Neural progenitor cell (in vitro differentiated cells): ENCODE measurements around the gene LPP. TPM values are rescaled to one million over a fixed set of nuclear protein-coding genes. Genes with fewer than 3 reads are reported as not detected.

Experiments
- DNase-seq: peaks from one replicate; pipeline ENCODE4 v3.0.0-alpha.2; 2016; ENCODE audit warnings: low spot score
- H2AFZ ChIP-seq: fragments of 200-600 bp; sonication (generic); replicated peaks from 2 replicates; pipeline ENCODE4 v1.6.1; 2016; ENCODE audit warnings: antibody characterized with exemption
- H3F3A ChIP-seq: fragments of 200-600 bp; sonication (generic); 2 replicates; pipeline ENCODE4 v1.6.1; 2016; ENCODE audit warnings: antibody characterized with exemption, low read depth
- H3K27ac ChIP-seq: fragments of 200-600 bp; sonication (generic); 2 replicates; pipeline ENCODE4 v1.5.1; 2016; ENCODE audit warnings: mild to moderate bottlenecking
- H3K27me3 ChIP-seq: fragments of 200-600 bp; sonication (generic); 2 replicates; pipeline ENCODE4 v1.6.1; 2016; ENCODE audit warnings: mild to moderate bottlenecking, moderate library complexity
- H3K36me3 ChIP-seq: fragments of 200-600 bp; sonication (generic); 2 replicates; pipeline ENCODE4 v1.5.1; 2016
- H3K4me1 ChIP-seq: fragments of 200-600 bp; sonication (generic); 2 replicates; pipeline ENCODE4 v1.6.1; 2016; ENCODE audit warnings: mixed run types
- H3K4me2 ChIP-seq: fragments of 200-600 bp; sonication (generic); 2 replicates; pipeline ENCODE4 v1.6.1; 2016
- H3K4me3 ChIP-seq: fragments of 200-600 bp; sonication (generic); 2 replicates; pipeline ENCODE4 v1.5.1; 2016
- H3K79me2 ChIP-seq: fragments of 200-600 bp; sonication (generic); 2 replicates; pipeline ENCODE4 v1.6.1; 2016; ENCODE audit warnings: low read depth
- H3K9ac ChIP-seq: fragments of 200-600 bp; sonication (generic); 2 replicates; pipeline ENCODE4 v1.6.1; 2016
- H3K9me3 ChIP-seq: fragments of 200-600 bp; sonication (generic); 2 replicates; pipeline ENCODE4 v1.5.1; 2016; ENCODE audit warnings: low read depth
- H4K20me1 ChIP-seq: fragments of 200-600 bp; sonication (generic); 2 replicates; pipeline ENCODE4 v1.6.1; 2016; ENCODE audit warnings: low read depth
- H3K27ac Mint-ChIP-seq: 3 replicates; pipeline ENCODE4 v1.8.0; 2021; ENCODE audit warnings: mixed read lengths
- H3K27me3 Mint-ChIP-seq: 2 replicates; pipeline ENCODE4 v1.8.0; 2022; ENCODE audit warnings: low read depth, mild to moderate bottlenecking, inconsistent platforms, moderate library complexity, mixed read lengths; ENCODE audit not compliant: insufficient read depth
- H3K36me3 Mint-ChIP-seq: 3 replicates; pipeline ENCODE4 v1.8.0; 2021; ENCODE audit warnings: mixed read lengths
- H3K4me1 Mint-ChIP-seq: 3 replicates; pipeline ENCODE4 v1.8.0; 2021; ENCODE audit warnings: mixed read lengths
- H3K4me3 Mint-ChIP-seq: 3 replicates; pipeline ENCODE4 v1.8.0; 2021; ENCODE audit warnings: mild to moderate bottlenecking, moderate library complexity, mixed read lengths
- H3K9me3 Mint-ChIP-seq: 3 replicates; pipeline ENCODE4 v1.8.0; 2020; ENCODE audit warnings: mixed read lengths
- EZH2 ChIP-seq: fragments of 200-600 bp; sonication (generic); IDR thresholded peaks from 2 replicates; pipeline ENCODE4 v1.6.1; 2017; ENCODE audit warnings: antibody characterized with exemption, mild to moderate bottlenecking, moderate library complexity
- EZH2phosphoT487 ChIP-seq: fragments of 200-600 bp; sonication (generic); IDR thresholded peaks from 2 replicates; pipeline ENCODE4 v1.6.1; 2017; ENCODE audit warnings: antibody characterized with exemption
- total RNA-seq: library from RNA; depleted of rRNA; stranded (reverse); fragments of >200 nt; gene quantifications from 2 replicates; pipeline ENCODE4 v1.2.3, GENCODE V29; 2015; ENCODE audit warnings: low replicate concordance
- TF ChIP-seq, protein P1 (sequence below): fragments of 200-600 bp; sonication (generic); IDR thresholded peaks from 2 replicates; pipeline ENCODE4 v1.5.1; 2017; ENCODE audit warnings: antibody characterized with exemption, mild to moderate bottlenecking

LPP gene
- total RNA-seq, 1 donor from 2014 or later: 18.9 TPM

DNA sequence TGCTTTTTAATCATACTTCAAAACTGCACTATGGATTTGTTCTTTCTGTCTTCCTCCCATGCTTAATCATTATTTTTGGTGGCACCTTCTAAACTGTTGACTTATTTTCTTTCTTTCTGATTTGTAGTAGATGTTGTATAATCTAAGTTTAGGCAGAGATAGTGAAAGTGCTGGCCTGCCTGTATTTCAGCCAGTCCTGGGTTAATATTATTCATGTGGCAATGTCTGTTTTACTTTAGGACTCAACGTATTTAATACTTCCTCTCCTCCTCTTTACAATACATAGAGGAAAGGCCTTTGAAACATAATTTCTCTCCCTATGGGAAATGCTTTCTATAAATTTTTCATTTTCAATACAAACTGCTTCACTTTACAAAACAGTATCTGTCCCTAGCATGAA is 690.1 kb downstream of the LPP start:
- no peak overlapping the region for H3K4me3 Mint-ChIP-seq
- Histone ChIP-seq H3F3A (no peaks in the 10 kb centered on the region), H3K4me2 (no peak overlapping the region), H3K4me1 (no peaks in the 10 kb centered on the region), H3K79me2 (no peaks in the 10 kb centered on the region), H3K4me3 (no peak overlapping the region), H4K20me1 (no peaks in the 10 kb centered on the region), H3K9me3 (no peaks in the 10 kb centered on the region), H3K27ac (no peak overlapping the region), H3K9ac (no peak overlapping the region), H3K36me3 (no peaks in the 10 kb centered on the region), H3K27me3 (no peaks in the 10 kb centered on the region), H2AFZ (no peak overlapping the region)
- peaks cover 9% of the 10 kb centered on the region for H3K36me3 Mint-ChIP-seq
- H3K27me3 Mint-ChIP-seq: no peaks in the 10 kb centered on the region
- no peak for DNase-seq
- no peak overlapping the region for H3K27ac Mint-ChIP-seq
- H3K4me1 Mint-ChIP-seq: peaks cover 2% of the 10 kb centered on the region
- TF ChIP-seq, protein P1, sequence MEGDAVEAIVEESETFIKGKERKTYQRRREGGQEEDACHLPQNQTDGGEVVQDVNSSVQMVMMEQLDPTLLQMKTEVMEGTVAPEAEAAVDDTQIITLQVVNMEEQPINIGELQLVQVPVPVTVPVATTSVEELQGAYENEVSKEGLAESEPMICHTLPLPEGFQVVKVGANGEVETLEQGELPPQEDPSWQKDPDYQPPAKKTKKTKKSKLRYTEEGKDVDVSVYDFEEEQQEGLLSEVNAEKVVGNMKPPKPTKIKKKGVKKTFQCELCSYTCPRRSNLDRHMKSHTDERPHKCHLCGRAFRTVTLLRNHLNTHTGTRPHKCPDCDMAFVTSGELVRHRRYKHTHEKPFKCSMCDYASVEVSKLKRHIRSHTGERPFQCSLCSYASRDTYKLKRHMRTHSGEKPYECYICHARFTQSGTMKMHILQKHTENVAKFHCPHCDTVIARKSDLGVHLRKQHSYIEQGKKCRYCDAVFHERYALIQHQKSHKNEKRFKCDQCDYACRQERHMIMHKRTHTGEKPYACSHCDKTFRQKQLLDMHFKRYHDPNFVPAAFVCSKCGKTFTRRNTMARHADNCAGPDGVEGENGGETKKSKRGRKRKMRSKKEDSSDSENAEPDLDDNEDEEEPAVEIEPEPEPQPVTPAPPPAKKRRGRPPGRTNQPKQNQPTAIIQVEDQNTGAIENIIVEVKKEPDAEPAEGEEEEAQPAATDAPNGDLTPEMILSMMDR: no peak
- no peak for TF ChIP-seq EZH2phosphoT487
- H3K9me3 Mint-ChIP-seq: peaks cover 7% of the 10 kb centered on the region

DNA sequence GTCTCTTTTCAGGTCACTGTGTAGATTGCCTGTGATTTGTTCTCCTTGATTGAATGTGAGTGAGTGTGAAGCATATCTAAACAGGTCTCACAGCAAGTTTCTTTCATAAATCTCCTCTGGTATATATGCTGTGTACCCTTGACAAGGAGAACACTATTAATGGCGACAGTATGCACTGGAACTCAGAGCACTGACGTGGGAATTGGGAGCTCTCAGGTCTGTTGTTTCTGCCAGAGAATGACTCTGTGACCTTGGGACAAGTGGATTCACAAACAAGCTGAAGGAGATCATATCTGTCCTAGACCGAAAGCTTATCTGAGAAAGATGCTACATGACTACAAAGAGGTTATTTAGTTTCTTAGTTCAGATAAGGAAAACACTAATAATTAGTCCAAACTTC is 691.6 kb downstream of the LPP start:
- Histone ChIP-seq H3F3A (no peaks in the 10 kb centered on the region), H3K27me3 (no peaks in the 10 kb centered on the region), H4K20me1 (no peaks in the 10 kb centered on the region), H3K4me1 (no peaks in the 10 kb centered on the region), H2AFZ (no peak overlapping the region), H3K4me3 (no peak overlapping the region), H3K9ac (no peak overlapping the region), H3K9me3 (no peaks in the 10 kb centered on the region), H3K36me3 (no peaks in the 10 kb centered on the region), H3K79me2 (no peaks in the 10 kb centered on the region), H3K4me2 (no peak overlapping the region), H3K27ac (no peak overlapping the region)
- TF ChIP-seq EZH2: no peak
- no peak for TF ChIP-seq EZH2phosphoT487
- TF ChIP-seq, protein P1: no peak
- no peaks in the 10 kb centered on the region for H3K27me3 Mint-ChIP-seq
- DNase-seq: no peak
- H3K4me3 Mint-ChIP-seq: no peak overlapping the region
- peaks cover 8% of the 10 kb centered on the region for H3K36me3 Mint-ChIP-seq
- H3K27ac Mint-ChIP-seq: no peak overlapping the region
- H3K9me3 Mint-ChIP-seq: peaks cover 5% of the 10 kb centered on the region
- H3K4me1 Mint-ChIP-seq: peaks cover 2% of the 10 kb centered on the region

DNA sequence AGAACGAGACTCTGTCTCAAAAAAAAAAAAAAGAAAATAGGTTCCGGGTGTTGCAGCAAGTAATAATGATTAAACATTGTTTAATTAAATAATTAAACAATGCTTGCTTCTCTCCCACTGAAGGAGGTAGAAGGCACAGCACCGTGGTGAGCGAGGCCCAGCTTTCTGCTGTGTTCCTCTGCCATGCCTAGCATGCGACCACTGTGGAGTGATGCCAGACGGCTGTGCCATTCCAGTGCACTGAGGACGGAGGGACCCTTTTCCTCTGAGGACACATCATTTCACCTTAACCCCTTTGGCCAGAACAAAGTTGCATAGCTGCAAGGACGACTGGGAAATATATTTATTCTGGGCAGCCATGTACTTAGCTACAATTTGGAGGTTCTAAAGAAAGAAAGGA is 695.0 kb downstream of the LPP start:
- Histone ChIP-seq H3K9ac (no peak overlapping the region), H3K9me3 (no peaks in the 10 kb centered on the region), H2AFZ (no peak overlapping the region), H3F3A (peaks cover 1% of the 10 kb centered on the region), H4K20me1 (peaks cover under 1% of the 10 kb centered on the region), H3K27me3 (no peaks in the 10 kb centered on the region), H3K4me2 (no peak overlapping the region), H3K27ac (no peak overlapping the region), H3K4me1 (peaks cover 3% of the 10 kb centered on the region), H3K36me3 (no peaks in the 10 kb centered on the region), H3K4me3 (no peak overlapping the region), H3K79me2 (no peaks in the 10 kb centered on the region)
- no peak for DNase-seq
- TF ChIP-seq EZH2 (no peak), EZH2phosphoT487 (no peak)
- TF ChIP-seq, protein P1: no peak
- Mint-ChIP-seq H3K4me3 (no peak overlapping the region), H3K36me3 (peaks cover 2% of the 10 kb centered on the region), H3K27ac (no peak overlapping the region), H3K27me3 (no peaks in the 10 kb centered on the region), H3K9me3 (no peaks in the 10 kb centered on the region), H3K4me1 (peaks cover 9% of the 10 kb centered on the region)
